Hematopoietic multipotent progenitor cell treated with erythropoietin and hydrocortisone succinate and interleukin-3 and kit ligand, for 15 days (in vitro differentiated cells): ENCODE data around the gene VPS9D1.
A peak's percentile ranks its signal among the peaks of the same experiment; 100 is the strongest.
"Not testable (repeated sequence)": the region's sequence is repeated elsewhere in the genome, so short reads cannot be mapped to it uniquely, and the experiment has no call there.

Source experiments
- DNase-seq: peaks from one replicate; pipeline ENCODE4 v3.0.0-alpha.2; 2015; ENCODE audit warnings: low spot score

The VPS9D1 gene

DNA sequence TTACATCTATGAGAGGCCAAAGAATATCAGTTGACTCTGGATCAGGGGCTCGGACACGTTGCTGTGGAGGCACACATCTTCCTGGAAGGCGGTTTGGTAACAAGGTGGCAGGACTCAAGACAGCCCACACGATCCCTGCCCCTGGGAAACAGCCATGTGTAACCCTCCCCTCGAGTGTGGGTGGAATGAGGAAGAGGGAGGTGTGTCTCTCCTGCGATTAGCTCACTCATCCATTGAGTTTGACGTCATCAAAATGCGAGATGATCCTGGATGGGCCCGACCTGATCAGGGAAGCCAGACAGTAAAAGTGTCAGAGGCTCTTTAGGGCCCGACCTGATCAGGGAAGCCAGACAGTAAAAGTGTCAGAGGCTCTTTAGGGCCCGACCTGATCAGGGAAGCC, 56.5 kb downstream of the VPS9D1 start:
- DNase-seq: not testable (repeated sequence)

DNA sequence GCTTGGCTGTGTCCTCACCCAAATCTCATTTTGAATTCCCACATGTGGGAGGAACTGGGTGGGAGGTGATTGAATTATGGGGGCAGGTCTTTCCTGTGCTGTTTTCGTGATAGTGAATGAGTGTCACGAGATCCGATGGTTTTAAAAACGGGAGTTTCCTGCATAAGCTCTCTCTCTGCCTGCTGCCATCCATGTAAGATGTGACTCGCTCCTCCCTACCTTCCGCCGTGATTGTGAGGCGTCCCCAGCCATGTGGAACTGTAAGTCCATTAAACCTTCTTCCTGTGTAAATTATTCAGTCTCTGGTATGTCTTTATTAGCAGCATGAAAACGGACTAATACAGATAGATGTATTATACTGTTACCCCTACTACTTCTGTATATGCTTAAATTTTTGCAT, 59.5 kb downstream of the VPS9D1 start:
- DNase-seq: no peak

DNA sequence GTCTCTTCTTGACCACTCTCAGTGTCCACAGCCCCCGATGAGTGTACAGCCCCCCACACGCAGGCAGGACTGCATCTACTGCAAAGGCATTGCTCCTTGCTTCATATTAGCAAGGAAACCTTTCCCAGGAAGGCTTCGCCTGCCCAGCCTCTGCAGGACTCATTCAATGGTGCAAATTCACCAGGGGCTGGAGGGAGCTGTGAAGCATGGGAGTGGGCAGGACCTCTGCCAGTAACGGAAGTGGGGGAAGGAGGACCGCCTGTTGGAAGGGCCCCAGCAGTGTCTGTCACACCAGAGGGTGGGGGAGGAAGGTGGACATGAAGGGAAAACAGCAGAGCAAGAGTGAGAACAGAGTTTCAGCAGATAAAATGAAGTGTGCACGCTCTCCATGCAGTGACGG, 60.6 kb downstream of the VPS9D1 start:
- no peak for DNase-seq

DNA sequence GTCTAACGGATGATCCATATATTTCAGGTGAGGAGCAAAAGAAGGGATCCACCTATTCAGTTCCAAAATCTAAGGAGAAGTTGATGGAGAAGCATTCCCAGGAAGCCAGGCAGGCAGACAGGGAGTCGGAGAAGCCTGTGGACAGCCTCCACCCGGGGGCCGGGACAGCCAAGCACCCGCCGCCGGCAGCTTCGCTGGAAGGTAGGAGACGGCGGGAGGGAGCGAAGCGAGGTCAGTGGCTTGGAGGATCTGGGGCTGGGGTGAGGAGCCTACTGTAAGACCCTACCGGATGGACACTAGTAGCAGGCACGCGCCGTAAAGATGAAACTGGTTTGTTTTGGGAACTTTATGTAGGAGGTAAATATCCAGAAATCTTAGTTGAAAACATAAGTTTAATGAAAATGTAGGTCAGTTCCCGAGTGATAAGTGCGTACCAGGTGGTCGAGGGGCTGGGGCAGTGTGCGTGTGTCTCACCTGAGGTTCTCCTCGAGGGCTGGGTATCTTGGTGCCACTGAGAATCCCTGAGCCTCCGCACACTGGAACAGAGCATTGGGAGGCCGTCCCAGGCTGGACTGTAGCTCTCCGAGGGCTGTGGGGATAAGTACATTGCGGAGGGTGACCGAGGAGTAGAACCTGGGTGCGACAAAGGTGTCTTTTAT, 62.3 kb downstream of the VPS9D1 start:
- DNase-seq: no peak

DNA sequence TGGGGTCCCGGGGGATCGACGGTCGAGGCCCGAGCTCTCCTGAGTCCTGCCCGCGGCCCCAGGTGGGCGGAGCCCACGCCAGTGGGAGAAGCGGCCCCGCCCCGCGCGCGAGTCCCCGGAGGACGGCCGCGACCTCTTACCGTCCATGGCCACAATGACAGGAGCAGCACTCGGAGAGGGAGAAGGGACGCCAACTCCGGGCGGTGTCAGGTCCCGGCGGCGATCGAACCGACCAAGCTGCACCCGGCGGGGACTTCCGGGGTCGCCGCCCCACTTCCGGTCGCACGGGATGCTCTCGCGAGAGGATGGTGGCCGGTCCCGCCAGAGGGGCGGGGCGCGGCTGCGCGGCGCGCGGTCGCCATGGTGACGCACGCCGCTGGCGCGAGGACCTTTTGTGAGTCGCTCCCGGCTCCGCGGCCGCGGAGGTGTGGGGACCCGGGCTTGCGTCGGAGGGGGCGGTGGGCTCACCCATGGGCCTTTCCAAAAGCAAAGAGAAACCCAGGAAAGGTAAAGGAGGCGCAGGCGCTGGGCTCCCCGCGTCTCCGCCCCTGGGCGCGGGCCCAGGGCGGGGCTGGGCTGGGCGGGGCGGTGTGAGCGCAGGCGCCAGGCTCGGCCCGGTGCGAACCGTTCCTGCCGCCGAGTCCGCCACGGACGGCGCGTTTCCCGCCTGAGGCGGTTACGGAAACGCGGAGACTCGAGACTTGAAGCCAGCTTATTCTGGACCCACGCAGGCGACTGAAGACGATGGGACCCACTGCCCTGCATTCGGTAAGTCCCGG, 63.1 kb downstream of the VPS9D1 start, which contains the start of the genes CHMP1A and SPATA33:
Gene CHMP1A, minus strand, starts transcription at position 267 of the 779 bp plus-strand sequence. Its CDS starts 120 bp downstream, at position 147.
Gene SPATA33, plus strand, starts transcription at position 395 of the 779 bp plus-strand sequence. Its CDS starts 76 bp downstream, at position 471.
- peak; percentile 92 for DNase-seq
